ENCODE results near the gene ZBTB46.

DNA sequence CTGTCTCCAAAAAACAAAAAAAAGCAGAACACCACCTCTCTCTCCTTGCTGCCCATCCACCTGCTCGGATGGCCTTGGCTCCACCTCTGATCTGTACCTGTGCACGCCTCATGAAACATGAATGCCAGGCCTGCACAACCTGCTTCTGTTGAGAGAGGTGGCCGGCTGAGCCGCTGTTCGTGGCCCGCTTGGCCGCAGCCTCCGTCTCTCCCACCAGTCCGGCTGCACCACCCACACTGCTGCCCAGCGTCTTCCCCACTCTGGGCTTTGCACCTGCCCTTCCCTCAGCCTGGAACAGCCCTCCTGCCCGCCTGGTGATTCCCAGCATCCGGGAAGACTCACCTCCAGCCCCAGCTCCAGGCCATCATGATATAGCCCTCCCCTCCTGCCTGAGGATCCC is 12.2 kb upstream of the ZBTB46 start:
- TF ChIP-seq, protein P1, sequence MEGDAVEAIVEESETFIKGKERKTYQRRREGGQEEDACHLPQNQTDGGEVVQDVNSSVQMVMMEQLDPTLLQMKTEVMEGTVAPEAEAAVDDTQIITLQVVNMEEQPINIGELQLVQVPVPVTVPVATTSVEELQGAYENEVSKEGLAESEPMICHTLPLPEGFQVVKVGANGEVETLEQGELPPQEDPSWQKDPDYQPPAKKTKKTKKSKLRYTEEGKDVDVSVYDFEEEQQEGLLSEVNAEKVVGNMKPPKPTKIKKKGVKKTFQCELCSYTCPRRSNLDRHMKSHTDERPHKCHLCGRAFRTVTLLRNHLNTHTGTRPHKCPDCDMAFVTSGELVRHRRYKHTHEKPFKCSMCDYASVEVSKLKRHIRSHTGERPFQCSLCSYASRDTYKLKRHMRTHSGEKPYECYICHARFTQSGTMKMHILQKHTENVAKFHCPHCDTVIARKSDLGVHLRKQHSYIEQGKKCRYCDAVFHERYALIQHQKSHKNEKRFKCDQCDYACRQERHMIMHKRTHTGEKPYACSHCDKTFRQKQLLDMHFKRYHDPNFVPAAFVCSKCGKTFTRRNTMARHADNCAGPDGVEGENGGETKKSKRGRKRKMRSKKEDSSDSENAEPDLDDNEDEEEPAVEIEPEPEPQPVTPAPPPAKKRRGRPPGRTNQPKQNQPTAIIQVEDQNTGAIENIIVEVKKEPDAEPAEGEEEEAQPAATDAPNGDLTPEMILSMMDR (conservative IDR thresholded peaks at IDR 0.05): no peak
- TF ChIP-seq EZH2 (IDR thresholded peaks at IDR 0.05; ENCODE audit: low read depth): no peak
